Ishikawa (cell line): ENCODE data around the gene ZNF618.

Source experiments
- CEBPB ChIP-seq: IDR thresholded peaks from 2 replicates; pipeline ENCODE4 v1.6.1; 2012
- FOXM1 ChIP-seq: IDR thresholded peaks from 2 replicates; pipeline ENCODE4 v1.6.1; 2012; ENCODE audit warnings: low read depth, borderline replicate concordance
- MAX ChIP-seq: IDR thresholded peaks from 2 replicates; pipeline ENCODE4 v1.6.1; 2012
- RAD21 ChIP-seq: IDR thresholded peaks from 2 replicates; pipeline ENCODE4 v1.6.1; 2012; ENCODE audit warnings: low read depth
- REST ChIP-seq: IDR thresholded peaks from 2 replicates; pipeline ENCODE4 v1.6.1; 2012; ENCODE audit warnings: low read depth, mild to moderate bottlenecking
- TAF1 ChIP-seq: IDR thresholded peaks from 2 replicates; pipeline ENCODE4 v1.6.1; 2012; ENCODE audit warnings: low read depth, mild to moderate bottlenecking
- TCF12 ChIP-seq: IDR thresholded peaks from 2 replicates; pipeline ENCODE4 v1.6.1; 2012; ENCODE audit warnings: low read depth
- TEAD4 ChIP-seq: IDR thresholded peaks from 2 replicates; pipeline ENCODE4 v1.6.1; 2012
- YY1 ChIP-seq: IDR thresholded peaks from 2 replicates; pipeline ENCODE4 v1.6.1; 2012; ENCODE audit warnings: low read depth
- ZBTB7A ChIP-seq: IDR thresholded peaks from 2 replicates; pipeline ENCODE4 v1.6.1; 2012; ENCODE audit warnings: low read depth
- TF ChIP-seq, protein P1 (sequence below): IDR thresholded peaks from 2 replicates; pipeline ENCODE4 v1.6.1; 2012

DNA sequence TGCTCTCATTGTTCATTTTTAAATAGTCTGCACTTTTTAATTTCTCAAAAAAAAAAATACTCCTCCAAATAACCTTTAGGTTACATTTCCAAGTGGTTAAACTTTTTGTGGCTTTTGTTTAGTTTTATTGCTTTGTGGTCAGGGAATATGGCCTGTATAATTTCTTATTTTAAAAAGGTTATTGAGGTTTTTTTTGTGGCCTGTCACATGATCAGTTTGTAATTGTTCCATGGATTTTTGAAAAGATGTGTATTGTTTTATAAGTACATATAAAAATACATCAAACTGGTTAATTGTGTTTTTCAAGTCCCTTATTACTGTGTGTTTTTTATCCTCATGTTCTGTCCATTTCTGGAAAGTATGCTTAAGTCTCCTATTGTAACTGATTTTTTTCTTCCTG lies 64.0 kb downstream of the ZNF618 start:
- TF ChIP-seq REST (no peak), TEAD4 (no peak), TCF12 (no peak), MAX (no peak), YY1 (no peak), FOXM1 (no peak), RAD21 (no peak), ZBTB7A (no peak), CEBPB (no peak), TAF1 (no peak)
- TF ChIP-seq, protein P1, sequence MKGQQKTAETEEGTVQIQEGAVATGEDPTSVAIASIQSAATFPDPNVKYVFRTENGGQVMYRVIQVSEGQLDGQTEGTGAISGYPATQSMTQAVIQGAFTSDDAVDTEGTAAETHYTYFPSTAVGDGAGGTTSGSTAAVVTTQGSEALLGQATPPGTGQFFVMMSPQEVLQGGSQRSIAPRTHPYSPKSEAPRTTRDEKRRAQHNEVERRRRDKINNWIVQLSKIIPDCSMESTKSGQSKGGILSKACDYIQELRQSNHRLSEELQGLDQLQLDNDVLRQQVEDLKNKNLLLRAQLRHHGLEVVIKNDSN = no peak
